ENCODE results near the gene WWOX.
A peak's percentile ranks its signal among the peaks of the same experiment; 100 is the strongest.

Gene WWOX

DNA sequence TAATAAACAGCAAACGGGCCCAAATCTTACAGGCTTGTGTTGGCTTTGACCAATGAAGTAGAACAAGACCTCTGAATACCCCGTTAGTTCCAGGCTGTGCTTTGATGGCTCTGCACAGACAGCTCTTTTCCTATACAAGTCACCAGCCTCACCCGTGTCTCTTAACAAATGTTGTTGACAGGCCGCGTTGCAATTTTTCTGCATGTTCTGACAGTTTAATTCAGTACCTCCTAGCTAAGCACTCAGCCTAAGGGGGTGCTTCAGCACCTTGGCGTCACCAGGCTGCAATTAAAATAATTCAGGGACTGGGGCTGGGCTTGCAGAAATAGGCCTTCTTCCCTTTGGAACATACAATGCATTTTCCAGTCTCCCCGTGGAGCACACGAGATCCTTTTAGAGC is 1001.0 kb downstream of the WWOX start:
- DNase-seq (ENCODE audit: low spot score), result no peak

DNA sequence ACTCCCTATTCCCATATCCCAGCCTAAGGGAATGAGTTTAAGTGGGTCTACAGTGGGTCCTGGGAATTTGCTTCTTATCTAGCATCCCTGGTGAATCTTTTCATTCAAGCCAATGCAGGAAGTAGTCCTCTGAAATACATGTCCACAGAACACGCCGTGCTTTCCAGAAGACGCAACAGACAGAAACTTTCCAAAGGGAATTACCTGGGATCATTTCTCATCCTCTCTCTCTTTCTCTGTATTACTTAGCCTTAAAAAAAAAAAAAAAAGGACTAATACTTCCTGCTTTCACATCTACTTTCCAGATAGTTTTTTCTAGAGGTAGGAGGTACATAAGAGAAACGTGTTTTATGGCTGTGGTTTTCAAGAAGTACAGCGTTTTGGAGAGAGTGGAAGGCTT is 1002.0 kb downstream of the WWOX start:
- no peak for DNase-seq (ENCODE audit: low spot score)

DNA sequence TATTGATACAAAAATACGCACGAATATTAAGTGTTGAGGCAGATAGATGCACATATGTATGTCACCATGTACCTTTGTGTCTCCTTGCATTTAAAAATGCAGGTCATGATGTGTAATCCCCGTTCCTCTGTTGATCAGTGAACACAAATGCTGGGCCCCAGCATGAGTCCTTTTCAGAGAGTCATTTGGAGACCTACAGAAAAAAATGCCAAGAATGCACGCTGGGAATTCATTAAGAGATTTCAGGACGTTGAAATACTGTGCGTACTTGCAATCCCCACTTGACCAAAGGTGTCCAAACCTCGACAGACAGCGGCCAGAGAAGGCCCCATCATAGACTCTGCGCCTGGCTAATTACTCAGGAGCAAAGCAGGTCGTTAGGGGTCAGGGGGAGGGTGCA is 1005.1 kb downstream of the WWOX start:
- DNase-seq (ENCODE audit: low spot score), result no peak

DNA sequence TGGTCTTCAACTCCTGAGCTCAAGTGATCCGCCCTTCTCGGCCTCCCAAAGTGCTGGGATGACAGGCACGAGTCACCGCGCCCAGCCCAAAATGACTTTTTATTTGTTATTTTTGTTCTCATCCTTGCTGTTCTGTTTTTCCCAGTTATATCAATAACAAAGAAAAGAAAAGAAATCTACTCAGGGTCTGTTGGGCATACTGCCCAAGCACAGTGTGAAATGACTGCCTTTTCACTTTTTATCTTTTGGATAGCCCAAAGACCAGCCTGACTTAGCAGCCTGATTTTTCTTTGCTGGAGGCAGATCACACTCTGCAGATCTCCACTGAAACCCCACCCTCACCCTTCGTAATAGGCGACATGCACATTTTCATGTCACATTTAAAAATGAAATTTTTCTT is 1007.8 kb downstream of the WWOX start:
- DNase-seq (ENCODE audit: low spot score), result no peak

DNA sequence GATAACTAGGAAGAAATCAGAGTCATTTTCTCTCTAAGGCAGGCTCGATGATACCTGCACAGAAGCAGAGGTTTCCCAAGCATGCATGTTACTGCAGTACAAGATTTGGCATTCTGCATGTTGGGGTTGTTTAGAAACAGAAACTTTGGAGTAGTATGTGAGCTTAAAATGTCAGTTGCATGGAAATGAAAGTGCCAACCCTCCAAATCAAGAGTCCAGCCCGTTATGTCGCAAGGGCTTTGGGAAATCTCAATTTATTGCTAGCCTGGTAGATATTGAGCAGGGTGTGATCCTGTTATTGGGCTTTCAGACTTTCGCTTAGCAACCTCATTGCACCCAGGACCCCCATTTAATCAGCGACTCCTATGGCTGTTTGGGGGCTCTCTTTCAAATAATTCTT is 1010.3 kb downstream of the WWOX start:
- DNase-seq (ENCODE audit: low spot score), result no peak

DNA sequence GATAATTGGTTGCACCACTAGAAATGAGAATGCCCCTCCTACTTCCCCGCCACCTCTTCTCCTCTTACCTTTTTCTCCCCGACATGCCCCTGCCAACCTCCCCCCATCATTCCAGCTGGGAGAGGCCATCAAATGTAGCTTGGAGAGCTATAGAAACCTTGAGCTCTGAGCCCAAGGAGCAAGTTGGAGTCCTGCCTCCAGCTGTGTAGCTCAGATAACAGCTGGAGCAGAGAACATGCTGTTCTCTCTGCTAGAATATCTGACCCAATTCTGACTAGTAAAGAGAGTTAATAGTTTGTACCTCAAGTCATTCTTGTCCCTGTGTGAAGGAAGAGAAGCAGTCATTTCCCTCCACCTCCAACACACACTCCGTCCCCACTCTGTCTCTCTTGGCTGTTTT is 1010.8 kb downstream of the WWOX start:
- no peak for DNase-seq (ENCODE audit: low spot score)

DNA sequence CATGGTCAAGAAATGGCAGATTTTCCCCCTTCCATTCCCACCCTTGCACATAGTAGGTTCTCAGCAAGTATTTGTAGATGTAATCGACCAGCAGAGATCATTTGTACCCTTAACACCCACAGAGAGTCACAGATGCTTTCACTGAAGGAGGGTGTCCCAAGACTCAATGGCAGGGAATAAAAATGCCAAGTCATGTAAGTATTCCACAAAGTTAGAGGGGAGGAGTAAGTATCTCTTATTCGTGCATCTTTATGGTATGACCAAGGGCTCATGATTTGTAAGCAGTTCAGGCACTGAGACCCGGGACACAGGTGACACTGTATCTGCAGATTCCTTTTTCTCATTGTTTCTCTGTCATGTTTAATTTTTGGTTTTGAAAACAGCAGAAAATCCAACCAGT is 1011.5 kb downstream of the WWOX start:
- no peak for DNase-seq (ENCODE audit: low spot score)

DNA sequence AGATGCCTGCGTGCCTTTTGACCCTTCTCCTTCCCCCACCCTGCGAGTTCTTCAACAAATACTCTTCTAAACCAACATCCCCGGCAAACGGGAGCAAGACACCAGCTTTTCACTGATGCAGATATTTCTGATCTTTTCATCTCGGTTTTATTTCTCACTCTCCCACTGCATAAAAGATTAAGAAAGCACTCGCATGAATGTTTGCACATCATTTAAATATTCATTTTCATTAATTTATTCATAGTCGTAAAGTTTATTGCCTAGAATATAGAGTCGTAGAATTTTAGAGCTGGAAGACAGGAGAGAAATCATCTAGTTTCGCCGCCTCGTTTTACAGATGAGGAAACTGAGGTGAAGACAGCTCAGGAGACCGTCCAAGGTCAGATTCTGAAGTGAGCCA is 1013.0 kb downstream of the WWOX start:
- no peak for DNase-seq (ENCODE audit: low spot score)

DNA sequence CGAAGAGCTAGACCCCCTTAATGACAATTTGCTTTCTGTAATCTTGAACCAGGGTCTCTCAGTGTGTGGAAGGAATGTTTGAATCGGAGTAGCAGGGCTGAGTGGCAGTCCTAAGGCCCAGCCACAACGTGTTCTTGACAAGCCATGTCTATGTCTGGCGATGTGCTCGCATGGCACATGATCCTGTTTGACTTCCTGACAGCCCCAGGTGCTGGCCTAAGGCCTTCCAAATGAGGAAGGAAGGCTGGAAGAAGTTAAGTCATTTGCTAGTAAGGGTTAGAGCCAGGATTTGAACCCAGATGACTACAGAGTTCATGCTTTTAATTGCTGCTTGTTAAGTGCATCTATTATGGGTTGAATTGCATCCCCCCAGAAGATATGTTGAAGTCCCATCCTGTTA is 1014.4 kb downstream of the WWOX start:
- DNase-seq (ENCODE audit: low spot score), result no peak

DNA sequence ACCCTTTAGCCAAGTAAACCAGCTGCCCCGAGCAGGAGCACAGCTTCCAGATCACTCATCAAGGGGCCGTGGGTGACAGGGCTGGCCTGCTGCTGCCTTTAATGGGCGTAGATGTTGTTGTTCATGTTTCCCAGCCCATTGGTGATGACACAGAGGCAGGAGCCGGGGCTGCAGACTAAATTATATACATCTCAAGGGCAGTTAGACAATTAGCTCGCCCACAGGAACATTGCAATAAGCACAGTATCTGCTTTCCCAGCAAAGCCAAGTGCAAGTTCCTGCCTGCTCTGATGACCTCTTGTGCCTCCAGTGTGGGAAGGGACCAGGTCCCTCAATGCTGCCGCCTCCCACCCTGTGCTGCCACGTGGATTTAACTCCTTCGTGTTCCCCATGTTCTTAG is 1015.3 kb downstream of the WWOX start:
- DNase-seq (ENCODE audit: low spot score), result no peak

DNA sequence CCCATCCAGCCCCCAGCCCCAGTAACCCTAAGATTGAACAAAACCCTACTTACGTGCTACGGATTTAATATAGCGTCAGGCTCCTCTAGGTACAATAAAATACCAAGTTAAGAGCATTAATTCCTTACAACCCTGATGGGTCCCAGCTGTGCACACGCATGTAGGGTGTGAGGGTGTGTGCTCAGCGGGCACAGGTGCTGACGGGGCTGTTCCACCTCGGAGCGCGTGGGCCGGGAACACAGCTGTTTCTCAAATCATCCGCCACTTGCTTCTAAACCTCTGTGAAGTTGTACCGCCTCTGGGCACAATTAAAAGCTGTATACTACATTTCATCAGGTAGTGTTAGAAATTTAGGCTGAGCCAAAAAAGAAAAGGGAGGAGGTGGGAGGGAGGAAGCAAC is 1022.5 kb downstream of the WWOX start:
- no peak for DNase-seq (ENCODE audit: low spot score)

DNA sequence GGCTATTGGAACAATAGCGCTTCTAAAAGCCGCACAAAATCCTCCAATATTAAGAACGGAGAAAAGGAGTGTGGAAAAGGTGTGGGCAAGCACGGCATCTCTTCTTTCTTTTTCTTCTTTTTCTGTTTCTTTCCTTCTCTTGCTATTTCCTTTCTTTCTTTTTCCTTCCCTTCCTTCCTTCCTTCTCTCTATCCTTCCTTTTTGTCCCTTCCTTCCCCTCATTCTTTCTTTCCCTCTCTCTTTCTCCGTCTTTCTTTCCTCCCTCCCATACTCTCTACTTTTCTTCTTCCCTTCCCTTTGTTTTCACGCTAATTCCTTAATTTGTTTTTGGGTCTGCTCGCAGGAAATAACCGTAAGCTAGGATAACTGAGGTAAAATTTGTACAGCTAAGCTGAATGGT is 1022.9 kb downstream of the WWOX start:
- DNase-seq (ENCODE audit: low spot score), result no peak

DNA sequence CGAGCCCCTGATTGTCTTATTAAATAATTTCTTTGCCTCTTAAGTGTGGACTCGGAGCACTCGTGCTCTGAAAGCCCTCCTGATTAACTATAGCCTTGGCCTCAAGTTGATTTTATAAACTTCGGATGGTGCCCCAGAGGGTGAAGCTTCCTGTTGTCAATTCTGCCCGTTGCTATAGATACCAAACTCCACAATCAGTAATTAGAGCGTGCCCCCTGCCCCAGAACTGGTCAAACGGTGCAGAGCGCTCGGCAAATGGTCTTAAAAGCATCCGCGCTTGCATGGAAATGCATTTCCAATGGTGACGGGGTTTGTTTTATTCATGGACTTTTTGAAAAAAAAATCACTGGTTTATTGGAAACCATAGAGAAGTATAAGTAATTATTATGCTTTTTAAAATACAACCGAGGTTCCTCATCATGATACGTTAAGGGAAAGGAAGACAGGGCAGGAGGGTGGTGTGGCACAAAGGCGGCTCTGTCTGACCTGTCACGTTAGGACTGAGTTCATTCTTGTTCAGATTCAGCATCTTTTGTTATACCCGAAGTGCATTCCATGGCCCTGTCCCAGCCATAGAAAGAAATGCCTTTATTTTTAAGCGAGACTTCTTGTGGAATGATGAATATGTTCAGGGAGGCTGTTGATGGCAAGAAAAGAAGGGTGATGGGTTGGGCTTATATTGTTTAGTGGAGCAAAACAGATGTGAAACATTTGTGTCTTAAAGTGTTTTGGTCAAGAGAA is 1024.7 kb downstream of the WWOX start:
- DNase-seq (ENCODE audit: low spot score), result no peak

DNA sequence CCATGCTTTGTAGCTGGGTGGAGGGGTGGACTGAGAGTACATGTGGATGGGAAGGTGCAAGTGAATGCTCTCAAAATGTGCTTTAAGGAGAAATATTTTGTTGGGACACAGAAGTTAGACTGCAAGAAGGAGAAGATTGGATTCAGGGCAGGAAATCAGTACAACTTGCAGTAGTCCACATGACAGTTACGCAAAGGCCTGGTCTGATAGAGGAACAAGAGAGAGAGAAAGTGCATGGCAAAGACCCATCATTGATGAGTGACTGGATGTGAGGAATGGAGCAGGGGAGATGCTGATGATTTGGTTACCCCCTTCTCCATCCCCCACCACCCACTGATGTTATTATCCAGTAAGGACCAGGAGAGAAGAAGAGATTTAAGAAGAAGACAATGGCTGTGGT is 1028.3 kb downstream of the WWOX start:
- no peak for DNase-seq (ENCODE audit: low spot score)

DNA sequence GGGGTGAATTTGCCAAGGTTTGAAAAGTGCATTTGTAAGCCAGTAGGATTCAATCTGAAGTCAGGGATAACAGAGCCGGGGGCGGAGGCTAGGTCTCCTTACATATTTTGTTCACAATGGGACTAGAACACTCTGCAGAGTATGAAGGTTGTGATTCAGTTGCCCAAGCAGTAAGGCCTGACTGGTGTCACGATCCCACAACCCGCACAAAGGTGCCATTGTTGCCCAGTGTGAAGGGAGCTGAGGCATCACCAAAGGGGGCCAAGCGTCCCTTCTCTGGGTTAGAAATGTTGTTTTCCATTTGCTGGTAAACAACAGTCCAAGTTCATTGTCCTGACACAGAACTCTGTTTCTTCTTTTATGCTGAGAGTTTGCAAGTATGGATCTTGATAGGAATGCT is 1029.3 kb downstream of the WWOX start:
- DNase-seq (ENCODE audit: low spot score), result no peak

DNA sequence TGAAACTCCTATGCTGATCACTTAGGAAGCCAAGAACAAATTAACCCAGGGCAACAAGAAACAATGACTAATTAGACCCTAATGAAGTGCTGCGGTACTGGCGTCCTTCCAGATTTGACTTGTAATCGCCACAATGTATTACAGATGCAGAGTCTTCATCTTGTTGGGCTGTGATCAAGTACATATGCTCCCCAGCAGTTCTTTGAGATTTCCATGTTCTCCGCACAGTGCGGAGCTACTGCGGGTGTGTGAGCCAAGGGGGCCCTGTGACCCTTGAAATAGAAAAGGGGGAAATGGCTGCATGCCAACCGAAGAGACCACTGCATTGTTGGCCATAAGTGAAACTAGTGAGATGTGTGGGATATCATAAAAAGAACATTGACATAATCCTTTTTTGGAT is 1031.2 kb downstream of the WWOX start:
- no peak for DNase-seq (ENCODE audit: low spot score)

DNA sequence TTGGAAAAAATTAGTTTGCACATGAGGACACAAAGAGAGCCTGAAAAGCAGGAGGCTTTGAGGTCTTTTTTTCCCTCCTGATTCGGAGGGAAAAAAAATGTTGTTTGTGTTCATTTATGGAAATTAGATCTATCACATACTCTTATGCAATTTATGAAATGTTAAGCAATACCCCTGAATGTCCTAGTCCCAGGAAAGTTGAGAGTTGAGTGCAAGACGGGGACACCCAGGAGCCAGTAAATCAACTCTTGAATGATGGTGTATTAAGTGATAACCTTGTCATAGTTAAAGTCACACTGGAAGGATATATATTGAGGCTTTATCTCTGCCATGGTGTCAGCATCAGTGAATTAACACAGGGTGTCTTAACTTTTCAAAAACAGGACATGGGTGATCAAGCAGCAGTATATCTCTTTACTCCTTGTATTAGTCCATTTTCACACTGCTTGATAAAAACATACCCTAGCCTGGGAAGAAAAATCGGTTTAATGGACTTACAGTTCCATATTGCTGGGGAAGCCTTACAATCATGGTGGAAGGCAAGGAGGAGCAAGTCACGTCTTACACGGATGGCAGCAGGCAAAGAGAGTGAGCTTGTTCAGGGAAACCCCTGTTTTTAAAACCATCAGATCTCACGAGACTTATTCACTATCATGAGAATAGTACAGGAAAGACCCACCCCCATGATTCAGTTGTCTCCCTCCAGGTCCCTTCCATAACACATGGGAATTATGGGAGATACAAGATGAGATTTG is 1032.0 kb downstream of the WWOX start:
- no peak for DNase-seq (ENCODE audit: low spot score)

DNA sequence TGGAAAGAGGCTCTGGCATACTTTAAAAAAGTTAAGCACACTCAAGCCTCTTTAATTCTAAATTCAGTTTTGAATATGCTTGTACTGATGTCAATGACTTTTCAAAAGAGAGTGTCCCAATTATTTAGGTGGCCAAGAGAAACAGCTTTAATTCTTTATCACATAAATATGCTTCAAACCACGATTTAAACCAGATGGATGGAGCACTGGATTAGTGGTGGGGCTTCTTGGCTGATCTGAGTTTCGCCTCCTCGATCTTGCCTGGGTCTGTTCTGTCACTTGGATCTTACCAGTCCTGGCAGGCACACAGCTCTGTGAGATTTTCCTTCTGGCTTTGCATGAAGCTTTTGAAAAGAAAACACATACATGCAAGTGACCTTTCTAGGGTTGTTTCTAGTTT is 1033.2 kb downstream of the WWOX start:
- DNase-seq (ENCODE audit: low spot score), result no peak

DNA sequence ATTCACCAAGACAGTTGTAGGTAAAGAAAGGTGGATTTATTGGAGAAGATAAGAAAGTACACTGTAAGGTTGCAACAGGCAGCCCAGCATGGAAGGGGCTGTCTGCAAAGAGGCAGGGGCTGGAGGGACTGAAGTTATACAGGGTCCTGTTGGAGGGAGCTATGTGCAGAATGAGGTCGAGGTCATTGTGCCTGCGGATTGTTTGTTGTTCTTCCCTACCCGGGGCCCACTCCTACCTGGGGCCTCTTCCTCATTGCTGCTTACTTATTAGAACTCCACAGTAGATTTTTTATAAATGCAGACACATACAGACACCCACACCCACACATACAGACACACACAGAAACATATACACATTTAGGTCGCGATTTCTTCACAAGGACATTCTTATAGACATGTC is 1034.8 kb downstream of the WWOX start:
- no peak for DNase-seq (ENCODE audit: low spot score)

DNA sequence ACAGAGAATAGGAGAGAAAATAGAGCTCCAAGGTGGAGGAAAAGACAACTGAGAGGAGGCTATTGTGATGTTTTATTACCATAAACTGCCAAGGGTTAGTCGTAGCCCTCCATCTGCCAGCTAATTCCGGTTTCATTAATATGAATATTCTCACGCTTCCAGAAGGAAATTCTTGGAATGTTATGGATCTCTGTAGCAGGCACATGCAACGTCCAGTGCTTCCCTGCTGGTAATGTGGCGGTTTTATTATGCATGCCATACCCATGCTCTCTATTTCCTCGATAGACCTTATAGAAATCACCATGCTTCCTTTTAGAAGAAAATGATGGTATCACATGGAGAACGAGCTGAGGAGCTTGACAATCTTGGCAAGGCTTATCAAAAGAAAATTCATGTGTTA is 1037.5 kb downstream of the WWOX start:
- DNase-seq (ENCODE audit: low spot score), result no peak

DNA sequence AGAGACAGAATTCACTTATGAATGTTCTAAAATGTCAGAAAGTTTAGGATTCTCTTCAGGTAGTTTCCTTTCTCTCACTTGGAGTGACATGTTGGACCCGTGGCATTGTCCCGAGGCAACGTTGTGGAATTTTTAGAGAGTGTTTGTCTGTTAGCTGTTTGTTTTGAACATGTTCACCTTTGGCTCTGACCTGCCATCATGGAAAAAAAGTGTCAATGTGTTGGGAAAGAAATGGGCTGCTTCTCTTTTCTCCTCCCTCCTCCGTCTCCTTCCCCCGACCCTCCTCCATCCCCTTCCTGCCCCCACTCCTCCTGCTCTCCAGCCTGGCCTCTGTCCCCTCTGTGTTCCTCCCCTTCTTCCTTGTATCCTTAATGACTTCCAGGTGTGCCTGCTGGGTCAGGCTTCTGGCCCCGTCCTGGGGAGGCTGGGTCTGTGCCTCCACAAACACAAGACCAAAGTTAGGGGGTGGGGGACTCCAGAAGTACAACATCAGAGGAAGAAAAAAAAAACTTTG is 1038.0 kb downstream of the WWOX start:
- no peak for DNase-seq (ENCODE audit: low spot score)

DNA sequence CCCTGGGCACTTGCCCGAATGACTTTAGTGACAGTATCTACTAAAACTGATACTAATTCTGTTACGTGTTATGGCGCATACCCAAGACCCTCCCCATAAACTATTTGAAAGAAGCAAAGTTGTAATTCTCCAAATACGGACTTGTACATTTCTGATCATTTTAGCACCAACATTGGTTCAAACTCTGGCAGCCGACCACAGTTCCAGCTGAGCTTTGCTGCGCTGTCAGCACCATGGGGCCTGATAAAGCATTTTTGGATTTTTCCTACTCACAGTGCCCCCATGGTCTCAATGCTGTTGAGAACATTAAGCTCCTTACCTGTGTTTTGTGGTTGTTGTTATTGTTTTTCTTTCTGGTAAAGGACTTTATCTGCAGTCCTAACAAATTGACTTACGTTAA is 1040.3 kb downstream of the WWOX start:
- DNase-seq (ENCODE audit: low spot score), result no peak

DNA sequence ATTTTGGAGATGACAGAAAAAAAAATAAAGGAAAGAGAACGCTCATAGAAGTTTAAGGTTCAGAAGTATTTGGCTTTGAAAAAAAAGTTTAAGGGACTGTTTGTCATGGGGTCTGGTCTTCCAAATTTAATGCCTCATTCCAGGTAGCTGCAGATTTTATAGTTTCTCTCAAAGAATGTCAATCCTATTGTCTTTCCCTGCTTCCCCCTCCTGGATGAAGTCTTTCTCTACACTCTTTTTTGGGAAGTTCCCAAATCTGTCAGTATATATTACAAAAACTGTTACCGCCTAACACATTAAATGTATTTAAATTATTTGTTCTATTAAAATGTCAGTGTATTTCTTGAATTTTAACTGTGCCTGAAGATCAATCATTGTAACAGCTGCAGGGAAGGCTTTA is 1043.6 kb downstream of the WWOX start:
- DNase-seq (ENCODE audit: low spot score), result no peak

DNA sequence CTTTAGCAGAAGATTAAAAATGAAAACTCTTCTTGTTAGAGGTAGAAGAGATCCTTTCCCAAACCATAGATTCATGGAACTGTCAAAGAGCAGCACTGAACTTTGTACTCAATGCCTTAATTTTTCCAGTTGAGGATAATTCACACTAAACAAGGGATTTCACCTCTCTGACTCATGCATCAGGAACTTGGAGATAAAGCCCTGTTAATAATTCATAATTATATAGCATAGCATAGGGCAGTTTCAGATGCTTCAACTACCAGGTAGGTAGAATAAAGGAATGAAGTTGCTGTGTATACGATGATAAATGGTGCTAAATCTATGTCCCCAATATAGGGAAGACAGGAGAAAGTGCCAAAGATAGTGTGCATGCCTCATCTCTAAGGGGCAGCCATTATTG is 1050.7 kb downstream of the WWOX start:
- peak; percentile 1 for DNase-seq (ENCODE audit: low spot score)
